Endothelial cell of umbilical vein (primary cell): ENCODE data around the gene ZC2HC1C. TPM values are rescaled to one million over a fixed set of nuclear protein-coding genes. Genes with fewer than 3 reads are reported as not detected.

ENCODE experiments used
- BruUV-seq: library from RNA; stranded (reverse); fragments of 400-500 nt; replicated peaks from 2 replicates; lab custom pipeline; 2021; lab: Mats Ljungman, UMichigan
- CTCF ChIA-PET: fragments of 300-600, 350-600 bp; sonication (Branson Sonifier 250); formaldehyde crosslinking; loops from one replicate; lab custom pipeline; 2021; ENCODE audit warnings: antibody characterized with exemption, inconsistent platforms; lab: Charles Lee
- POLR2A ChIA-PET: fragments of 300-600, 350-600 bp; sonication (Branson Sonifier 250); formaldehyde crosslinking; loops from one replicate; lab custom pipeline; 2021; ENCODE audit warnings: antibody characterized with exemption, inconsistent platforms; lab: Charles Lee
- DNase-seq: peaks from one replicate; pipeline ENCODE4 v3.0.0-alpha.2; 2011; ENCODE audit warnings: low read depth, low spot score
- FAIRE-seq: peaks from 2 replicates; lab custom pipeline; 2011; peaks lifted over from hg19 to GRCh38; lab: Jason Lieb, UNC
- H2AFZ ChIP-seq: 2 replicates; pipeline ENCODE4 v1.6.0; 2012; ENCODE audit warnings: low read depth, low read length, control low read depth, inconsistent platforms
- H3K27ac ChIP-seq: 2 replicates; pipeline ENCODE4 v1.5.1; 2011; ENCODE audit warnings: low read depth, mild to moderate bottlenecking, control low read depth, low read length, moderate library complexity; ENCODE audit not compliant: insufficient read depth
- H3K27me3 ChIP-seq, 2 experiments: 2 replicates each; pipeline versions ENCODE4 v1.6.0 to v1.6.1; 2011; ENCODE audit warnings: low read length in 2 of 2, mixed read lengths in 1 of 2; ENCODE audit not compliant: control insufficient read depth in 2 of 2, insufficient read depth in 2 of 2
- H3K36me3 ChIP-seq, 2 experiments: 2 replicates in 1 of 2; 3 replicates in 1 of 2; pipeline ENCODE4 v1.5.1; 2011; ENCODE audit warnings: low read length in 2 of 2, mild to moderate bottlenecking in 1 of 2, moderate library complexity in 1 of 2; ENCODE audit not compliant: control insufficient read depth in 2 of 2, insufficient read depth in 2 of 2; ENCODE audit errors: extremely low read depth in 1 of 2
- H3K4me1 ChIP-seq: 3 replicates; pipeline ENCODE4 v1.5.1; 2011; ENCODE audit warnings: mild to moderate bottlenecking, low read length; ENCODE audit not compliant: control insufficient read depth, insufficient read depth; ENCODE audit errors: extremely low read depth
- H3K4me2 ChIP-seq: 2 replicates; pipeline ENCODE4 v1.6.1; 2011; ENCODE audit warnings: low read length, control low read depth, mixed read lengths; ENCODE audit not compliant: insufficient read depth
- H3K4me3 ChIP-seq, 3 experiments: fragments of 200-600 bp in 1 of 3; sonication (generic), shearing (Covaris generic) in 1 of 3; replicated peaks in 1 of 3; 2 replicates each; pipeline ENCODE4 v1.5.1; 2011 to 2016; ENCODE audit warnings: control low read depth in 3 of 3, low read length in 3 of 3, mild to moderate bottlenecking in 2 of 3, inconsistent platforms in 1 of 3, low read depth in 1 of 3, moderate library complexity in 1 of 3; ENCODE audit not compliant: insufficient read depth in 1 of 3
- H3K79me2 ChIP-seq: 2 replicates; pipeline ENCODE4 v1.6.0; 2012; ENCODE audit warnings: low read length, inconsistent platforms; ENCODE audit not compliant: control insufficient read depth, insufficient read depth
- H3K9ac ChIP-seq: replicated peaks from 2 replicates; pipeline ENCODE3; 2011; ENCODE audit warnings: low read length, control low read depth; ENCODE audit not compliant: insufficient read depth; ENCODE audit errors: extremely low read depth
- H3K9me1 ChIP-seq: replicated peaks from 3 replicates; pipeline ENCODE4 v1.6.0; 2011; ENCODE audit warnings: mild to moderate bottlenecking, low read length; ENCODE audit not compliant: control insufficient read depth, insufficient read depth; ENCODE audit errors: extremely low read depth
- H3K9me3 ChIP-seq: replicated peaks from 2 replicates; pipeline ENCODE4 v1.5.1; 2012; ENCODE audit warnings: low read length, inconsistent platforms; ENCODE audit not compliant: control insufficient read depth, insufficient read depth
- H4K20me1 ChIP-seq: replicated peaks from 2 replicates; pipeline ENCODE3; 2011; ENCODE audit warnings: mild to moderate bottlenecking, low read length; ENCODE audit not compliant: control insufficient read depth, insufficient read depth; ENCODE audit errors: extremely low read depth
- CTCF ChIP-seq, 2 donors: IDR thresholded peaks; 1 replicate in 1 of 2; 2 replicates in 1 of 2; pipeline ENCODE4 v1.5.1; 2011; ENCODE audit warnings: low read length in 2 of 2, mild to moderate bottlenecking in 2 of 2, moderate library complexity in 2 of 2, control low read depth in 1 of 2, inconsistent platforms in 1 of 2, low read depth in 1 of 2; ENCODE audit not compliant: insufficient read depth in 1 of 2; ENCODE audit errors: extremely low read depth in 1 of 2
- EZH2 ChIP-seq: IDR thresholded peaks from 2 replicates; pipeline ENCODE4 v1.6.1; 2012; ENCODE audit warnings: borderline replicate concordance, low read depth, mild to moderate bottlenecking, moderate library complexity, low read length, inconsistent platforms; ENCODE audit not compliant: severe bottlenecking
- FOS ChIP-seq: IDR thresholded peaks from 2 replicates; pipeline ENCODE4 v1.6.1; 2011; ENCODE audit warnings: mild to moderate bottlenecking, low read length, moderate library complexity, borderline replicate concordance; ENCODE audit not compliant: insufficient read depth
- GATA2 ChIP-seq: IDR thresholded peaks from 2 replicates; pipeline ENCODE4 v1.7.0; 2011; ENCODE audit warnings: low read depth, mild to moderate bottlenecking, moderate library complexity, mixed read lengths, low read length; ENCODE audit not compliant: insufficient read length, insufficient read depth
- JUN ChIP-seq: IDR thresholded peaks from 2 replicates; pipeline ENCODE4 v1.6.1; 2011; ENCODE audit warnings: borderline replicate concordance, low read depth; ENCODE audit not compliant: insufficient read length, insufficient read depth
- MAX ChIP-seq: IDR thresholded peaks from 2 replicates; pipeline ENCODE4 v1.6.1; 2011; ENCODE audit not compliant: insufficient read depth, insufficient read length
- MYC ChIP-seq: IDR thresholded peaks from one replicate; pipeline ENCODE4 v1.6.1; 2011; ENCODE audit warnings: mild to moderate bottlenecking, low read depth, low read length
- POLR2A ChIP-seq: IDR thresholded peaks from 2 replicates; pipeline ENCODE4 v1.6.1; 2012; ENCODE audit warnings: low read depth, mild to moderate bottlenecking, control low read depth, low read length
- POLR2AphosphoS5 ChIP-seq: IDR thresholded peaks from 2 replicates; pipeline ENCODE4 v1.6.1; 2012; ENCODE audit warnings: low read depth, mild to moderate bottlenecking, control low read depth, low read length, moderate library complexity; ENCODE audit not compliant: insufficient read depth
- dilution Hi-C: fragments of 300-500 bp; cut with MboI; formaldehyde crosslinking; loops from one replicate; pipeline ENCODE4 v1.15.0; 2019; ENCODE audit warnings: low sequenced_read_pairs; ENCODE audit not compliant: extremely low pct_ligation_motif_present
- intact Hi-C: fragments of 100-400 bp; cut with micrococcal nuclease; formaldehyde crosslinking; loops from one replicate; pipeline ENCODE4 v1.10.0; 2022
- polyA plus RNA-seq, 4 experiments: library from polyadenylated mRNA; depleted of rRNA in 3 of 4; stranded (reverse) in 3 of 4; unstranded in 1 of 4; fragments of >200 nt; gene quantifications; 2 replicates each; pipeline versions ENCODE4 v1.2.1 to v1.2.3, GENCODE V29; 2011 to 2012; ENCODE audit warnings: missing spikeins in 1 of 4
- total RNA-seq: library from RNA; stranded (reverse); gene quantifications from 2 replicates; pipeline ENCODE4 v1.2.3, GENCODE V29; 2021

The ZC2HC1C gene
- total and polyA plus RNA-seq, 2 donors (not counting 3 experiments of a cell fraction or from before 2014, with no cell fraction given) = 0.84 to 0.91 TPM

DNA sequence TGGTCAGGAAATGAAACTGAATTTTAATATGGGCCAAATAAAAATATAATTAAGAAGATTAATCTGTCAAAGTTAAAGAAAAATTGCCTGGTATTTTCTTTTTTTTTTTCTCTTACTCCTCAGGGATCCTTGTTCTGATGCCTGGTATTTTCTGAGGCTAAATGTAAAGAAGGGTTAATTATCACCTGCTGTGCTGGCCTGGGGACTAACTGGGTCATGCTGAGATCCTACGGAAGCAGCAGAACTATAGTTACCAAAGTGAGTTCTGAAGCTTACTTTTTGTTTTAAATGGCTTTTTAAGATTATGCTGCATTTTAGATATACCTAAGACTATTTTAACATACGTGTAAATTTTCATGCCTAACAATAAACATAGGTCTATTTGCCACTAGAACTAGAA lies 23.3 kb downstream of the ZC2HC1C start:
- Histone ChIP-seq H3K9ac (no peak overlapping the region), H3K36me3 (peaks cover 11 to 12% of the 10 kb centered on the region in 2 experiments), H3K9me3 (no peaks in the 10 kb centered on the region), H4K20me1 (no peaks in the 10 kb centered on the region), H2AFZ (no peak overlapping the region), H3K9me1 (no peaks in the 10 kb centered on the region), H3K27me3 (no peaks in the 10 kb centered on the region), H3K4me2 (no peak overlapping the region), H3K27ac (no peak overlapping the region), H3K4me3 (no peak overlapping the region), H3K4me1 (peaks cover 4% of the 10 kb centered on the region), H3K79me2 (no peaks in the 10 kb centered on the region)
- intact Hi-C loops (no loop called here), dilution Hi-C loops (no loop called here)
- TF ChIP-seq FOS (no peak), CTCF (IDR thresholded peaks at IDR 0.05; ENCODE audit: extremely low read depth in 1 of 2, insufficient read depth in 1 of 2, low read depth in 1 of 2, low read length in 2 of 2) (no peak)
- BruUV-seq = no TSS peak
- FAIRE-seq = no peak
- no peak for DNase-seq
- ChIA-PET CTCF (interaction anchor here (0.7 kb wide), 1 partner anchor 232 kb away, joined by 3 read pairs; no protein-coding TSS in a partner anchor), POLR2A (interaction anchor here (0.7 kb wide), 1 partner anchor 175 kb away, joined by 3 read pairs; no protein-coding TSS in a partner anchor)

- H3K4me3 ChIP-seq = no peak overlapping the region
- H3K4me1 ChIP-seq = peaks cover 4% of the 10 kb centered on the region
- H3K27me3 ChIP-seq = no peaks in the 10 kb centered on the region
- H3K9ac ChIP-seq = no peak overlapping the region
- TF ChIP-seq JUN = no peak
- no peak for TF ChIP-seq MYC
- TF ChIP-seq FOS = no peak
- TF ChIP-seq MAX = no peak
- no peak for TF ChIP-seq CTCF (IDR thresholded peaks at IDR 0.05; ENCODE audit: extremely low read depth in 1 of 2, insufficient read depth in 1 of 2, low read depth in 1 of 2, low read length in 2 of 2)
- TF ChIP-seq GATA2 = no peak
- no peak for TF ChIP-seq EZH2
- TF ChIP-seq POLR2AphosphoS5 = no peak
- no peak for TF ChIP-seq POLR2A
- BruUV-seq = no TSS peak
- peaks cover 9 to 16% of the 10 kb centered on the region in 2 experiments for H3K36me3 ChIP-seq
- no peaks in the 10 kb centered on the region for H3K79me2 ChIP-seq
- H3K9me1 ChIP-seq = no peaks in the 10 kb centered on the region
- H3K4me2 ChIP-seq = no peak overlapping the region
- intact Hi-C loops (no loop called here), dilution Hi-C loops (no loop called here)
- FAIRE-seq = no peak
- POLR2A ChIA-PET = no interaction called here
- CTCF ChIA-PET = interaction anchor here (1.2 kb wide), 2 partner anchors 9 to 189 kb away, joined by 3 to 4 read pairs; no protein-coding TSS in a partner anchor
- H3K9me3 ChIP-seq = no peaks in the 10 kb centered on the region
- no peaks in the 10 kb centered on the region for H4K20me1 ChIP-seq
- H2AFZ ChIP-seq = no peak overlapping the region
- no peak overlapping the region for H3K27ac ChIP-seq
- DNase-seq = no peak
These were observed 25.5 kb downstream of the ZC2HC1C start for GRCh38 chr14:75094896-75095295.
